HL-60 (cell line): ENCODE data around the gene BLM.

Source experiments
- CTCF ChIP-seq: IDR thresholded peaks from one replicate; pipeline ENCODE4 v1.5.1; 2011; ENCODE audit warnings: low read length, control low read depth, inconsistent platforms; ENCODE audit not compliant: insufficient read depth
- POLR2AphosphoS5 ChIP-seq: IDR thresholded peaks from 2 replicates; pipeline ENCODE4 v1.6.1; 2012; ENCODE audit warnings: low read depth
- TF ChIP-seq, protein P1 (sequence below): IDR thresholded peaks from 2 replicates; pipeline ENCODE4 v1.6.1; 2012; ENCODE audit warnings: low read depth; ENCODE audit not compliant: insufficient replicate concordance

- TF ChIP-seq CTCF (no peak), POLR2AphosphoS5 (peak; percentile 26; the same call in 1 of the 2 replicates)
- TF ChIP-seq, protein P1, sequence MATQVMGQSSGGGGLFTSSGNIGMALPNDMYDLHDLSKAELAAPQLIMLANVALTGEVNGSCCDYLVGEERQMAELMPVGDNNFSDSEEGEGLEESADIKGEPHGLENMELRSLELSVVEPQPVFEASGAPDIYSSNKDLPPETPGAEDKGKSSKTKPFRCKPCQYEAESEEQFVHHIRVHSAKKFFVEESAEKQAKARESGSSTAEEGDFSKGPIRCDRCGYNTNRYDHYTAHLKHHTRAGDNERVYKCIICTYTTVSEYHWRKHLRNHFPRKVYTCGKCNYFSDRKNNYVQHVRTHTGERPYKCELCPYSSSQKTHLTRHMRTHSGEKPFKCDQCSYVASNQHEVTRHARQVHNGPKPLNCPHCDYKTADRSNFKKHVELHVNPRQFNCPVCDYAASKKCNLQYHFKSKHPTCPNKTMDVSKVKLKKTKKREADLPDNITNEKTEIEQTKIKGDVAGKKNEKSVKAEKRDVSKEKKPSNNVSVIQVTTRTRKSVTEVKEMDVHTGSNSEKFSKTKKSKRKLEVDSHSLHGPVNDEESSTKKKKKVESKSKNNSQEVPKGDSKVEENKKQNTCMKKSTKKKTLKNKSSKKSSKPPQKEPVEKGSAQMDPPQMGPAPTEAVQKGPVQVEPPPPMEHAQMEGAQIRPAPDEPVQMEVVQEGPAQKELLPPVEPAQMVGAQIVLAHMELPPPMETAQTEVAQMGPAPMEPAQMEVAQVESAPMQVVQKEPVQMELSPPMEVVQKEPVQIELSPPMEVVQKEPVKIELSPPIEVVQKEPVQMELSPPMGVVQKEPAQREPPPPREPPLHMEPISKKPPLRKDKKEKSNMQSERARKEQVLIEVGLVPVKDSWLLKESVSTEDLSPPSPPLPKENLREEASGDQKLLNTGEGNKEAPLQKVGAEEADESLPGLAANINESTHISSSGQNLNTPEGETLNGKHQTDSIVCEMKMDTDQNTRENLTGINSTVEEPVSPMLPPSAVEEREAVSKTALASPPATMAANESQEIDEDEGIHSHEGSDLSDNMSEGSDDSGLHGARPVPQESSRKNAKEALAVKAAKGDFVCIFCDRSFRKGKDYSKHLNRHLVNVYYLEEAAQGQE: no peak
These were observed 112.8 kb downstream of the BLM start for GRCh38 chr15:90829942-90830440.
